Activated gamma-delta T cell treated with Interleukin-2 at 50 U/mL for 16 hours (primary cell): ENCODE measurements around the gene CBX2.

Experiments used
- DNase-seq: peaks from one replicate; pipeline ENCODE4 v3.0.0-alpha.2; 2020

Gene CBX2

DNA sequence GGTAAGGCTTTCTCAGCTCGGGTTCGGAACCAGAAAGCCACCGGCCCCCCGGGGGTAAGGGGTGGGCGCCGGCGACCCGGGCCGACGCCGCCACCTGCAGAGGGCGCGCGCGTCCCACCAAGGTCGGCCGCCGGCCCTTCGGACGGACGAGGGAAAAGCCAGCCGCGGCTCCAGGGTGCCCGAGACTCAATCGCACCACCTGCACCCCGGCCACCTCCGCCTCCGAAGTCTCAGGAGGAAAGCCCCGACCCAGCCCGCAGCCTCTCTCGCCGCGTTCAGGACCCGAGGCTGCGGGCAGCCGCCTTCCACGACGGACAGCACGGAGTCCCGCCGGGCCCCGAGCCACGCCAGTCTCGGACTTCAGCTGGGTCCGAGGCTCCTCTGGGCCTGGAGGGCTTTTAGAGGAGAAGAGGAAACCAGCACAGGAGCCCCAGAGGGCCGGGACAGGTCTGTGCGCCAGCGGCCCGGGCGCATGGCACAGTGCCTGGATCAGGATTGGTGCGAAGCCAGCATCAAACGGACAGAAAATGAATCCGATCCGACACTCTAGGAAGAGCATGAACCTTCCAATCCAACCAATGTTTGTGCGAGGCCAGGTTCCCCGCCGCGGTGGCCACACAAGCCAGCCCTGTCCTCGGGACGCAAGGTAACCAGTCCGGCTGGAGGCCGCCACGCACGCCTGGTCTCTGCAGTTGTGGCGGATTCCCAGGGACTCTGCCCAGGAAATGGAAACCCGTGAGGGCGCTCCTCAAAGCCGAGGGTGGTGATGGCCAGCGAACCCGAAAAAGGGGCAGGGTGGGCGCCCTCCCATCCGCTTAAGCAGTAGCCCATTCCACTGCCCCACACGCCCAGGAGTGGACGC, 12.2 kb downstream of the CBX2 start:
- no peak for DNase-seq

DNA sequence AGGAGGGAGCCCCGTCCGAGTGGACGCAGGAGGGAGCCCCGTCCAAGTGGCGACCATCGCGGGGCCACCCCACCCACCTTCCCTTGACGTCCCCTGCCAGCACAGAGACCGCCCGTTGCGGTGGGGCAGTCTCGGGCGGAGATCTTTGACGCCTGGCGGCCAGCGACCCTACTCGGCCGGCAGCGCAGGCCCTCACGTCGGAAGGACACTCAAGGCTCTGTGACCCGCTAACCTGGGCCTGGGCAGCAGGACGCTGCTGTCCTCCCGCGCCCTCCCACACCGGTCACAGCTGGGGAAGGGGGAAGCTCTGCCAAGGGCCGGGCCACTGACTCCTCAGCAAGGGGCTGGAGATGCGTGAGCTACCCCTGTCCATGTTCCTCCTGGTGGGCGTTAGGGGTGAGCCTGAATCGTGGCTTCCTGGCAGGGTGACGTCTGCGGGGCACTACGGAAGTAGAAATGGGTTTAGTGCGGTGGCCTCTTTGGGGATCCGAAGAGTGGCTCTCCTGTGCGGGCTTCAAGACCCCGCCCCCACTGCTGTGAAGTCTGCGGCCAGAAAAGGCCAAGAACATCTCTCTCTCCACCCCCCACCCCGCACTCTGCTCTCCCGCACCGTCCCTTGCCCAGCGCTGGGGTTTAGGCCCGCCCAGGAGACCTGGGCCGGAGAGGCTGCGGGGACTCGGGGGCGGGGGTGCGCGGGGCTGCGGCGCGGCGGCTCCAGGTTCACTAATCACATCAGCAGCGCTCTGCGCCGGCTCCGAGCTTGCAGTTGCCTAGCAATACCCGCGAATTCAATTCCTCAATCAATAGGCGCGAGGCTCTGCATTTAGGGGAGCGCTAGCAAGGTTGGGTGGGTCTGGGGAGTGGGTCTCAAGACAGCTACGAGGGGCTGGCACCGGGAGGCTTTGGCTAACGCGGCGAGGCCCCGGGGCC, 13.1 kb downstream of the CBX2 start:
- no peak for DNase-seq

DNA sequence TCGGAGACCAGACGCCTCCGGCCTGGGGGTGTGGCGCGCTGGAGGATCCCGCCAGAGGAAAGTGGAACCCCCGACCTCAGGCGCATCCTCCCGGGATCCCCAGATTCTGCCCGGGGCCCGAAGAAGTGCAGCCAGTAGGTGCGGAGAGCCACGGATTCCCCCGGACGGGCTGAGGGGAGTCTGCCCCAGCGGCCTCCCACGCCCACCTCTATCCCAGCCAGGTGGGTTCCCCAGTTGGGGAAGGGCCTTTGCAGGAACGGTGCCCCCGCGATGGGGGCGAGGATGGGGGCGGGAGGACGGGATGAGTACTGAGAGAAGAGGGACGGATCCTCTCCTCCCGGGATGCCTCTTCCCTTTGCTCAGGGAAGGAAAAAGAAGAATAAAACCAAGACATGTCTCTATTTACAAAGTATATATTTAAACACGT, 13.8 kb downstream of the CBX2 start:
- DNase-seq, result no peak

DNA sequence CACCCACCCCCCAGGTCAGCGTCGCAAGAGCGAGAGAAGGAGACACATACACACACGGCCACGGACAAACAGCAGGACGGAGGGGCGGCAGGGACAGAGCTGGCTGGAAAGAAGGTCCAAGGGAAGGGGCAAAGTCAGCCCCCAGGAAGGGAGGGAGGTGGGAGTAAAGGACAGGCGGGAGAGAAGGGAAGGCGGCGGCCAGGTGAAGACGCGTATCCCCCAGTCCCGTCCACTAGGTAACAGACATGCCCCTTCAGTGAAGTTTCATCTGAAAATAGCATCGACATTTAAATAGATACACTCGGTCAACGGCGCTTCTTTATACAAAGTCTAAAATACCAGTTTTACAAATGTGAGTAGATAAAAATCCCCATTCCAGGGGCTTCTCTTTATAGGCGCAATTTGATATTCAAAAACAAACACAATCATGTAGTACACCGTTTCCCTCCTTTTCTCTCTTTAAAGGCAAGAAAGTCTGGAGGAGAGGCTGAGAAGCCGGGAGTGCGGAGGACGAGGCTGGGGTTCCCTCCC, 14.5 kb downstream of the CBX2 start:
- no peak for DNase-seq

DNA sequence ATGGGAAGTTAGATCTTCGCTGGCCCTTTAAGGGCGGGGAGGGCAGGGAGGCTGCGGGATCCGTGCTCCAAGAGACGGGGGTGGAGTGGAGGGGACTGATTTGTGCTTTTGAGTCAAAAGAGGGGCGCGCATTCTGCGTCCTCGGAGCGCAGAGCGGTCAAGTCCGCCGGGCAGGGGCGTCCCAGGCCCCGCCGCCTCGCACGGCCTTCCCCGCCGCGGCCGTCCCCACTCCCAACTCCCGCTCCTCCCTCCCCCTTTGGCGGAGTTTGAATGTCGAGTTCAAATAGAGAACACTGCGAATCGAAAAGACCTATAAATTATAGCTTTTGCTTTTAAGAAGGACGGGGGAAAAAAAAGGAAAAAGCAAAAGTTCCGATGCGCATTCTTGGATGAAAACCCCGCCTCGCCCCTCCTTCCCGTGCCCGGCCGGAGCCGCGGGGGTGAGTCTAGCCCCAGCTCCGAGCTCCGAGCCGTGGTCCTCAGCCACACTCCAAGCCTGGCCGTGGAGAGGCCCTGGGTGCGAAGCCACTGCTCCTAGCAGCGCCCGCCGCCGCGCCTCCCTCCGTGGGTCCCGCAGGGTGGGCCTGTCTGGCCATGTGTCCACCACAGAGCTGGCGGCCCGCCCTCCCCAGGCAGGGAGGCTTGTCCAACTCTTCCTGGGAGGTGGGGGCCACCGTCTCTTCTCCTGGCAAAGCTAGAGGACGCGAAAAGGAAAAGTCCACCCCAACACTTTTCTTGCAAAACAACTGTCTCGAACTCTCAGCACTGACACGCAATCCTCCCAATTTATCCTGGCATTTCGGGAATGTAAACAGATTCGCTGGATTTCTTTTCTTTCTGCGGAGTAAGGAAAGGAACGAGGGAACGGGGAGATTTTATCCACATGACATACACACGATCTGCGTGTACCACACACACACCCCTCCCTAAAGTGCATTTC, 15.3 kb downstream of the CBX2 start:
- no peak for DNase-seq

DNA sequence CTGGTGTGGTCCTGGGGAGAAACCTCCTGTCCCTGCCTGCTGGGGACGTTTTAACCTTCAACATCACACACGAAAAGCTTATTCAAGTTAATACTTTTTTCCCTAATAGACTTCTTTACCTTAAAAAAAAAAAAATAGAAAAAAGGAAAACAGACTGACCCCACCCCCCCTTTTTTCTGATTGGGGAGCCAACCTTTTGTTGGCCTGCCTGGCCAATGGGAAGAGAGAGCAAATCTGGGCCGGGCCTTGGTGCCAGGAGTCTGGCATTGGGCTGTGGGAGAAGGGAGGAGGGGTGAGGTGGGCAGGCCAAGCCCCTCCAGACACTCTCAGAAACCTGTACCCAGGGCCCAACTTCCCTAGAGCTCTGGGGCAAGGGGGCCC, 16.0 kb downstream of the CBX2 start:
- DNase-seq, result no peak

DNA sequence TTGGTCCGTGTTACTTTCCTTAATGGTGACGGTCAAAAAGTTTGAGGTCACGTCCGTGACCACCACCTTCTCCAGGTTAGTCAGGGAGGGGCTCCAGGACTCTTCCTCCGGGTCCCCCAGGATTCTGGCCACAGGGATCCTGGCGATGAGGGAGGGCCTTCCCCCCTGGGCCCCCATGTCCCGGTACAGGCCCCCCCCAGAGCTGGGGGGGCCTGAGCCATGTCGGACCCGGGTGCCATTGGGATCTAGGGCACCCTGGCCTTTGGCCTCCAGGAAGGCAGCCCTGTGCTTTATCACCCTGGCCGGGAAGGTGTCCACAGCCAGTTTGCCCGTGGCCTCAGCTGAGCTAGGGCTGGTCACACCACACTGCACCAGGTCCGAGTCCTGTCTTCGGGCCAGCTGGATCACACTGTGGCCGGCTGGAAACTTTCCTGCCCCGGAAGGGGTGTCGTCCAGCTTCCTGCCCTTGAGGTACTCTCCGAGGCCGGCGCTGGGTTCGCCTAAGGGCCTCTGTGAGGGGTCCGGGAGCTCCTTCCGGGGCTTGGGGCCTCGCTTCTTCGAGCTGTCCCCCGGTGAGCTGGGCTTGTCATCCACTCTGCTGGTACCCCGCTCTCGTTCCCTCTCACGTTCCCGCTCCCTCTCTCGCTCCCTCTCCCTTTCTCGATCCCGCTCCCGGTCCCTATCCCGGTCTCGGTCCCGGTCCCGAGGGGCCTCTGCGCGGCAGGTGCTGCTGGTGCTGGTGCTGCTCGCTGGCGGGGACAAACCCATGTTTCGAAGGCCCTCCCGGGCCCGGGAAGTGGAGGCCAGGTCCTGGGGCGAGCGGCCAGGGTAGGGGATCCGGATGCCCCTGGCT, 16.9 kb downstream of the CBX2 start:
- no peak for DNase-seq

DNA sequence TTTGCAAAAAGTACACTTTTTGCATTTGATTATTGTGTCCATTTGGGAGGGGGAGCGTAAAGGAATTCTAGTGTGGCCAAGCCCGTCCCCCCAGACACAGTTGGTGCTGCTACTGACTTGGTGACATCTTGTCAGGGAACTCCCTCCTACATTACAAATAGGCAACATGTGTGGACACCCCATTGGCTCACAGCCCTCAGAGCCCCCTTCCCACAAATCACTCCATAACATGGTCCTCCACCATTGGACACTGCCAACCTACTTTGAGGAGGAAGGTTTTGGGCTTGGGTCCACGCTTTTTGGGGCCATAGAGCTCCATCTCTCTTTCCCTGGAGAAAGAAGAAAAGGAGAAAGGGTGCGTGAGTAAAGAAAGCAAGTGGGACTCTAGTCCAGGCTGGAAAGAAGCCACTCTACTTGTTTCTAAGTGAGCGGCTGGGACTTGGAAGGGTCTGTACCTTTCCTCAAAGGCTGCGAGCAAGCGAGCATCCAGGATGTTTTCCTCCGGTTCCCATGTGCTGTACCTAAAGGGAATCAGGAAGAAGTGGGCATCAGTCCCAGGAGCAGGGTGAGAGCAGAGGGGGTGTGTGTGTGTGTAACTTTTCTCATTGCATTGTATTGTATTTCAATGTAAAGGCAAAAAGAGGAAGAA, 18.0 kb downstream of the CBX2 start:
- no peak for DNase-seq

DNA sequence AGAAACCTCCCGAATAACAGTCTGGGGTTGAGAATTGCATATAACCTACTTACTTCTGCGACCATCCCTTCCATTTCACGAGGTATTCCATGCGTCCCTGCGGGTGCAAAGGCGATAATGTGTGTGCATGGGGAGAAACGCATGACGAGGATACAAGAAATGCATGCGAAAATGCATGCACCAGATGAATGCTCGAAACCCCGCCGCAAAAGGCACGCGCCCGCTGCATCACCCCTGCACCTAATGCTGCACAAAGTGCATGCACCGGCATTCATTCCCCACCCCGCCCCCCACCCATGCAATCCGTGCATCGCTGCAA, 18.5 kb downstream of the CBX2 start:
- DNase-seq, result no peak

DNA sequence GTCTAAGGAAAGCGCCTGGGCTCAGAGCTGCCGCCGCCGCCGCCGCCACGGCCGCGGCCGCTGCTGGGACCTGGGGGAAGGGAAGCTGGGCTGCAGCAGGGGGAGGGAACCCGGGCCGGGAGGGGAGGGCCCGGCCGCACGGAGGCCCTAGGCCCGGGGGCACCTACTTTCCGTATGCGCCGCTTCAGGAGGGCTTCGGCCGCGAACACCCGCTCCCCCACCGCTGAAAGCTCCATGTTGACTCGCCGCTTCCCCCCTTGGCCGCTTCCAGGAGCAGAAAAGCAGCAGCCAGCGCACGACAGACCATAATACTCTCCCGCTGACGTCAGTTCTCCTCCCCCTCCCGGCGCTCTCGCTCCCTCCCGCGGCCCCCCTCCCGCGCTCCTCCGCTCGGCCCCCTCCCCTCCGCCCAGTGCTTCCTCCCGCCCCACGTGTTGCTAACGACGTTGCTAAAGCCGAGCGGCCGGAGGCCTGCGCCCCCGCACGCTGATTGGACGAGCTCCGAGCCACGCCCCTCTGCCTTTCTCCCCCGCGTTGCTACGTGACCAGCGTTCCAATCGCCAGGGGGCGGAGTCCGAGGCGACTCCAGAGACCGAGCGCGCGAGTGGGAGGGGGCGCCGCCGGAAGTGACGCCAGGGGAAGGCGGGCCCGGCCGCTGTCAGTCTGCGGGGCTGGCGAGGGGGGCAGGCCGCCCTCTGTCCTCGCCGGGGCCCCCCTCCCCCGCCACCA, 19.0 kb downstream of the CBX2 start, which contains the start of gene CBX8:
Gene CBX8, minus strand, starts transcription at position 315 of the 729 bp plus-strand sequence. Its CDS starts 79 bp downstream, at position 236.
- peak; percentile 99 for DNase-seq

DNA sequence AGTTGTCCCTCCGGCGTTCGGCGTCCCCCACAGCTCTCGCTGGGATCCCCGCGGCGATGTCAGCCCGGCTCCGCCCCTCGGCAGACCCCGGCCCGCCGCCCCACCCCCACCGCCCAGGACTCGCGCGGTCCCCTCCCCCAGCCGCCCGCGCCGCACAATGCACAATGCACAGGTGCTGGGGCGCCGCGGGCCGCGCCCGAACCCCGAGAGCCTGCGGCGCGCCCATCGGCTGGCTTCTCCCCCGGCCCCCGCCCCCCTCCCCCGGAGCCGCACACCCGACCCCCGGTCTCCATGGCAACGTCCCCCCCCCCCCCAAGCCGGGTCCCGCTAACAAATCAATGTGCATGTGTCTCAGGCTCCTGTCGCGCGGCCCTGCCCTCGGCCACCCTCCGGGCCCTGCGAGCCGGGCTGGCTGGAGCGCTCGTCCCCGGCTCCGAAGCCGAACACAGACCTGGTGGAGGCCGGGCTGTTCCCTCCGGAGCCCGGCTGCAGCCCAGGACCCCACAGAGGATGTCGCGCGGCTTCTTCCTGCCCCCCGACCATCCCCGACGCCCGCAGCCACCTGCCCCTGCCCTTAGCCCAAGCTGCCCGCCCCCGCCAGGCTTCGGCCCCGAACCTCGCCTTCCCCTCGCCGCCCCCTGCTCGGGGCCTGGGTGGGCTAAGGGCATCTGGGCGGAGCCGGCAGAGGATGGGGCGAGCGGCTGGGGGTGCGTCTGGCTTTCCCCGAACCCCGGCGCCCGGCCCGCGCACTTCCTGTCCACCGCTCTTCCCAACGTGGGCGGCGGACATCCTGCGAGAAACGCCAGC, 19.7 kb downstream of the CBX2 start:
- no peak for DNase-seq

DNA sequence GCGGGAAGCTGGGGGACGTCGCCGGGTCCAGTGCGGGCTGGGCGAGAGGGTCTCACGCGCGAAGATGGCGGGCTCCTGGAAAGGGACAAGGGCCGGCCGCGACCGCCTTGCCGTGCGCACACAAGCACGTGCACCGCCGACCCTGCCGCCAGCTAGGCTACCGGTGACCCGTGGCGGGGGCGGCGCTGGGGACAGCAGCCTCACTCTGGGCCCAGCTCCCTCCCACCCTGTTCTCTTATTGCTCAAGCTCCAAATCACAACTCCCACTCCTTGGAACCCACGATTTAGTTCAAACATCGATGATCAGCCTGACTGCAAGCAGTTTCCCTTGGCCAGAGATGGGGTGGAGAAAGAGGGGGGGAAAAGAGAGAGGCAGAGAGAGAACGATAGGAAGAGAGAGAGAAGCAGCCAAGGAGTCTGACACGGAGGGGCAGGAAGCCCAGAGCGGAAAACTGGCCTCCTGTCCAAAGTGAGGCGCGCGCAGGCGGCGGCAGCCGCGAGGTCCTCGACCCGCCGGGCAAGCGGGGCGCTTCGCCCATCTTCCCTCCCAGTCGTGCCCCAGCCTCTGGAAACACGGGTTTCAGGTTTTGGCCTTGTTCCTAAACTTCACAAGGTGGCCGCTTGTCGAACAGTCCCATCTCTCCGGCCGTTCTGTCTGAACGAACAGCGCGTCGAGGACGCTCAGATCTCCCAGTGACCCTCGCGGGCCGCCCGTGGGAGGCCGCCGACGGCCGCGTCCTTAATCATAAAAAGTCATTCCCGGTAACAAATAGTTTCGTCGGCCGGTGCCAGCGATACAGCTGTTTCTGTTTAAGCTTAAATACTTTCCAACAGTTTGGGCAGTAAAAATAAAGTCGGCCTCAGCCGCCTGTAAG, 20.6 kb downstream of the CBX2 start:
- DNase-seq, result no peak

DNA sequence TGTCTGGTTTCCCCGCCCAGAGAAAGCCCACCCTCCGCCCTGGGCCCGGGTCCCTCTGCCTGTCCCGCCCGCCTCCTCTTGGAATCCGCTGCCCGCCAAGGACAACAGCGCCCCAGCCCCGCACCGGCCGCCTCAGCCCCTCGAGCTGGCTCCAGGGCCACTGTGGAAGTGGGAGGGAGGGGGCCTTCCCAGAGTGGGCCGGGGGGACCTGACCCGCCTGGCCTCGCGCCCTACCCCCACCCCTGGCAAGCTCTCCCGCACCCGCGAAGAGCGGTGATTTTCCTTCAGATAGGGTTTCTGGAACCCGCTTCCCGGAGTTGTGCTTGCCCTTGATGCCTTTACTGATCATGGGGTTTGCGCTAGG, 21.2 kb downstream of the CBX2 start:
- DNase-seq, result no peak

DNA sequence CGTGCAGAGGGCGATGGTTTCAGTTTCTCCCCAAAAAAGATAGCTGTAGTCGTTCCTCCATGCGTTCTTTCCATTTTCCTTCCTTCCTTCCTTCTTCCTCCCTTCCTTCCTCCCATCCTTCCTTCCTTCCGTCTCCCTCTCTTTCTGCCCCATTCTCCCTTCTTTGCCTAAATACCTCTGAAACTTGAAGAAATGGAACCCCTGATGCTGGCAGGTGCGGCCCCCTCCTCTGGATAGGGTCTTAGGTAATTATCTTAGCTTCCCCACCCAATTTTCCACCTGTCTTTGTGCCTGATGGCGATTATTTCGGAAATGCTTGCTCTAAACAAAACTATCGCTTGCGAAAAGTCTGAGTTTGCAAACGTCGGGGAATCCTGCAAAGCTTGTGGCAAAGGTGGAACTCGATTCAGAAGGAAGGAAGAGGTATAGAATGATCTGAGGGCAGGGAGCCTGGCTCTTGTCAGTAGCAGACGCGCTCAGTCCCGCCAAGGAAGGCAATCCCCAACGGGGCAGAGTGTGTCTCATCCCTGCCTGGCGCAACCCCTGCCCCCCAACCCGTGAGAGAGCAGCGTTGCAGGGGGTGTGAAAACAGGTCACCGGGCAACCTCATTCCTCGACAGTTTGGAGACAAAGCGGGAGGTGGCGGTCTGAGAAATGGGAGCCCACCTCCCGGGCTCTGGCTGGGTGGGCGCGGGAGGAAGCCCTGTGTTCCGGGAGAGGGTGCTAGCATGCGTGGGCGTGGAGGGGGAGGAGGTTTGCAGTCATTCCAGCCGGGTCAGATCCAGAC, 21.8 kb downstream of the CBX2 start:
- no peak for DNase-seq

DNA sequence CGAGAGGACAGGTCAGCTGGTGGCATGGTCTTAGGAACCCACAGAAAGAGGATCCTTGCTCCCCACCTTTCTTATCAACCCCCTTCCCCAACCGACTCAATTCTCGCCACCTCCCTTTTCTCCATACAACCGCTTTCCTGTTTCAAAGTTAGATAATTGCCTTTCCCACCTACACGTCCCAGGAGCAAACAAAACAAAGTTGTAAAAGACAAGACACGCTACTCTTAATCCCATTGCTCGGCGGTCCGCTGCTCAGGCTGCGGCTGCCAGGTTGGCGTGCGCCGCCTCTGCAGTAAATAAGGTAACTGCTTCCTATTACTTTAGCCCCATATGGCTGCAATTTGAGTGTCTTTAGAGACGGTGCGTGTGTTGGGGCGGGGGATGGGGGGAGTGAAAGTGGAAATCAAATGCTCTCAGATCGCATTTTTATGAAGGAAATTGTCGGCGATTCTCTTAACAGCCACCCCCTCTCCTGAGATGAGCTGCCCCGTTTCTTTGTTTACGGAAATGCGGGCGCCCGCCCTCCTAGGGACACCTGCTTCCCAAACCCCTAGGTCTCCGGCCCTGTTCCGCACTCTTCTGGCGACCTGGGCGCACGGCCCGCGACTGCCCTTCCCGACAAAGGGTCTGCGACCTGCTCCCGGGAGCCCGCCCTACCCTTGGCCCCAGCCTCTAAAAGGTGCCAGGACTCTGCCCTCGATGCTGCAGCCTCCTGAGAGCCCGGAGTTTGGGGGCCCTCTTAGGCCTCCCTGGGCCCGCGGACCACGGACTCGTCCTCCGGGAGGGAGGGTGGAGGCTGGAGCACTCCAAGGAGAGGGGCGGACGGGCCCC, 22.6 kb downstream of the CBX2 start:
- DNase-seq, result no peak

DNA sequence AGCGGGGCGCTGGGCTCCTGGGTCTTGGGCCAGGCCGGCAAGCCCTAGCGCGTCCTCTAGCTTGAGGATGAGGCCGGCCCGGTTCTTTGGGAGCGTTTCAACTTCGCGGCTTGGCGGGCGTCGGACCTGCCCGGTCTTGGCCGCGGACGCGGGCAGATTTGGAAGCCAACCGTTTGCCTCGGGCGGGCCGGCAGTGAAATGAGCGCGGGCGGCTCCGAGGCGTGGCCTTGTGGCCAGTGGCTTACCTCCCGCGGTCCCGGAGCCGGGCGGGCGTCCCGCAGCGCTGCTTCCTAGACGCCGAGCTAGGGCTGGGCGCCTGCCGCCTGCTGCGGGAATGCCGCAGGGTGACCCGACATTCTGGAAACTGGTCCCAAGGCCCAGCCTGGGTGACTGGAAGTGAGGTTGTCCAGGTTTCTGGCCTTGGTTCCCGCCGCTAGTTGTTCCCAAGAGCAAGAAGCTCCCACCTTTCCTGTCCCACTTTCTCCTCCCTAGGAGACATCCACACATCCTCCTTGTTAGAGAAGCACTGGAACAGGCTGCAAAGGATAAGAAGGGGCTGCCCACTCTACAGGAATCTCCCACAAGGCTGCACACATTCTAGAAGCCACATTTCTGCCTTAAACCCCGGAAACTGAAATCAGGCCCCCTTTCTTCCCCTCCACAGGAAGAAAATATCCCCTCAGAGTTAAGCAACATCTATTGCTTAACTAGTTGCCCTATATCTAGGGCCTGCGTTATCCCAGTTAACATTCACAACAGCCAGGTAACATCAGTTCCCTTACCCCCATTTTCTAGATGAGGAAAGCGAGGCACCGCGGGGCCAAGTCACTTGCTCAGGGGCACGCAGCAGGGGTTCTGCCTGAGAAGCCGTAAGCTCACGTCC, 23.4 kb downstream of the CBX2 start:
- DNase-seq, result no peak
